ENCODE data around the gene SORL1.
"Not testable (repeated sequence)": the region's sequence is repeated elsewhere in the genome, so short reads cannot be mapped to it uniquely, and the experiment has no call there.

The SORL1 gene

GRCh38 chr11:121451986-121452608, at the start of gene SORL1:
TSS of gene SORL1 (plus strand) at chr11:121452314. CDS start at chr11:121452332, 18 bp downstream.
- DNase-seq (ENCODE audit: low spot score), result no peak

- DNase-seq (ENCODE audit: low spot score), result no peak
Measured at GRCh38 chr11:121405646-121406045, 46.5 kb upstream of the SORL1 start.

GRCh38 chr11:121406291-121406690, 45.8 kb upstream of the SORL1 start:
- no peak for DNase-seq (ENCODE audit: low spot score)

GRCh38 chr11:121408830-121409229, 43.3 kb upstream of the SORL1 start:
- DNase-seq (ENCODE audit: low spot score), result no peak

- not testable (repeated sequence) for DNase-seq (ENCODE audit: low spot score)
Measured at GRCh38 chr11:121410041-121410440, 42.1 kb upstream of the SORL1 start.

- DNase-seq (ENCODE audit: low spot score), result not testable (repeated sequence)
Measured at GRCh38 chr11:121411330-121411729, 40.8 kb upstream of the SORL1 start.

- DNase-seq (ENCODE audit: low spot score), result no peak
Measured at GRCh38 chr11:121412000-121412587, 40.0 kb upstream of the SORL1 start.

- no peak for DNase-seq (ENCODE audit: low spot score)
Measured at GRCh38 chr11:121412711-121413415, 39.3 kb upstream of the SORL1 start.

GRCh38 chr11:121414141-121414913, 37.8 kb upstream of the SORL1 start:
- DNase-seq (ENCODE audit: low spot score), result no peak

GRCh38 chr11:121415856-121416255, 36.3 kb upstream of the SORL1 start:
- no peak for DNase-seq (ENCODE audit: low spot score)

GRCh38 chr11:121417055-121417551, 35.0 kb upstream of the SORL1 start:
- DNase-seq (ENCODE audit: low spot score), result no peak

GRCh38 chr11:121417607-121418006, 34.5 kb upstream of the SORL1 start:
- DNase-seq (ENCODE audit: low spot score), result no peak

GRCh38 chr11:121418625-121419114, 33.4 kb upstream of the SORL1 start:
- DNase-seq (ENCODE audit: low spot score), result no peak

GRCh38 chr11:121419836-121420235, 32.3 kb upstream of the SORL1 start:
- DNase-seq (ENCODE audit: low spot score), result no peak

- no peak for DNase-seq (ENCODE audit: low spot score)
Measured at GRCh38 chr11:121420398-121420797, 31.7 kb upstream of the SORL1 start.

- peak; percentile 49 for DNase-seq (ENCODE audit: low spot score)
Measured at GRCh38 chr11:121421149-121421901, 30.8 kb upstream of the SORL1 start.

GRCh38 chr11:121422675-121423074, 29.4 kb upstream of the SORL1 start:
- no peak for DNase-seq (ENCODE audit: low spot score)

- DNase-seq (ENCODE audit: low spot score), result no peak
Measured at GRCh38 chr11:121425828-121426227, 26.3 kb upstream of the SORL1 start.

GRCh38 chr11:121426476-121427399, 25.4 kb upstream of the SORL1 start:
- no peak for DNase-seq (ENCODE audit: low spot score)

- DNase-seq (ENCODE audit: low spot score), result no peak
Measured at GRCh38 chr11:121427400-121427744, 24.7 kb upstream of the SORL1 start.
